Keratinocyte (primary cell): Measurements from ENCODE around the gene PDE1C.

Experiments
- EZH2 ChIP-seq: IDR thresholded peaks from one replicate; pipeline ENCODE4 v1.6.1; 2012; ENCODE audit warnings: inconsistent platforms, mild to moderate bottlenecking, low read length, moderate library complexity
- TF ChIP-seq, protein P1 (sequence below), 3 experiments: IDR thresholded peaks in 1 of 3; conservative IDR thresholded peaks in 1 of 3; optimal IDR thresholded peaks in 1 of 3; 2 replicates in 2 of 3; 3 replicates in 1 of 3; pipeline versions ENCODE3 to v1.5.1; 2011; ENCODE audit warnings: low read length in 3 of 3, mild to moderate bottlenecking in 3 of 3, moderate library complexity in 2 of 3, control low read depth in 1 of 3, inconsistent platforms in 1 of 3; ENCODE audit not compliant: insufficient read depth in 2 of 3; ENCODE audit errors: extremely low read depth in 1 of 3

DNA sequence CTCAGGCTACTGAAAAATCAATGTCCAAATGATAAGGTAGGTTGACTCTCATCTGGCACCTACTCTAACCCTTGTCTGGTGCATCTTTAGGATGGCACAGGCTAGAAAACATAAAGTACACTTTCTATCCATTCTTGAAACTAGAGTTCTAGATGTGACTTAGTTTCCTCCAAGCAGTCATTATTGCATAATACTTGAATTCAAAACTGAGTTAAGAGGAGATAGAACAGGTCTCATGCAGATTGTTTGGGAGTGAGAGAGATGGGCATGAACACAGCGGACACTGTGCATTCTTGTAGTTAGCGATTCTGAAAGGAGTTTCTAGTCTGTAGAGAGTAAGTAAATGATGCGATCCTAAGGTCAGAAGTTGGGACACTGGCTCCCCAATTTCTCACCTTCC, 149.2 kb downstream of the PDE1C start:
- no peak for TF ChIP-seq EZH2
- TF ChIP-seq, protein P1, sequence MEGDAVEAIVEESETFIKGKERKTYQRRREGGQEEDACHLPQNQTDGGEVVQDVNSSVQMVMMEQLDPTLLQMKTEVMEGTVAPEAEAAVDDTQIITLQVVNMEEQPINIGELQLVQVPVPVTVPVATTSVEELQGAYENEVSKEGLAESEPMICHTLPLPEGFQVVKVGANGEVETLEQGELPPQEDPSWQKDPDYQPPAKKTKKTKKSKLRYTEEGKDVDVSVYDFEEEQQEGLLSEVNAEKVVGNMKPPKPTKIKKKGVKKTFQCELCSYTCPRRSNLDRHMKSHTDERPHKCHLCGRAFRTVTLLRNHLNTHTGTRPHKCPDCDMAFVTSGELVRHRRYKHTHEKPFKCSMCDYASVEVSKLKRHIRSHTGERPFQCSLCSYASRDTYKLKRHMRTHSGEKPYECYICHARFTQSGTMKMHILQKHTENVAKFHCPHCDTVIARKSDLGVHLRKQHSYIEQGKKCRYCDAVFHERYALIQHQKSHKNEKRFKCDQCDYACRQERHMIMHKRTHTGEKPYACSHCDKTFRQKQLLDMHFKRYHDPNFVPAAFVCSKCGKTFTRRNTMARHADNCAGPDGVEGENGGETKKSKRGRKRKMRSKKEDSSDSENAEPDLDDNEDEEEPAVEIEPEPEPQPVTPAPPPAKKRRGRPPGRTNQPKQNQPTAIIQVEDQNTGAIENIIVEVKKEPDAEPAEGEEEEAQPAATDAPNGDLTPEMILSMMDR (optimal IDR thresholded peaks at IDR 0.05 in 1 of 3, IDR thresholded peaks at IDR 0.05 in 1 of 3, conservative IDR thresholded peaks at IDR 0.05 in 1 of 3; ENCODE audit: extremely low read depth in 1 of 3, insufficient read depth in 2 of 3, low read length in 3 of 3), result no peak
